H9 (cell line): ENCODE measurements around the gene NAA16. TPM values are rescaled to one million over a fixed set of nuclear protein-coding genes. Genes with fewer than 3 reads are reported as not detected.

Experiments
- DNase-seq: peaks from one replicate; pipeline ENCODE4 v3.0.0-alpha.2; 2017
- H2AFZ ChIP-seq: one replicate; pipeline ENCODE4 v1.6.1; 2013; ENCODE audit warnings: mild to moderate bottlenecking, low read length, control low read depth, moderate library complexity
- H2AK5ac ChIP-seq: 2 replicates; pipeline ENCODE4 v1.6.1; 2013; ENCODE audit warnings: low read length, control low read depth, mixed read lengths; ENCODE audit not compliant: insufficient read length
- H2BK120ac ChIP-seq: one replicate; pipeline ENCODE4 v1.6.1; 2013; ENCODE audit warnings: low read depth, mild to moderate bottlenecking, low read length, control low read depth, inconsistent platforms; ENCODE audit not compliant: poor library complexity, severe bottlenecking
- H2BK12ac ChIP-seq: 2 replicates; pipeline ENCODE4 v1.6.1; 2013; ENCODE audit warnings: low read length, control low read depth, mixed read lengths, low read depth; ENCODE audit not compliant: insufficient read length
- H2BK15ac ChIP-seq: 2 replicates; pipeline ENCODE4 v1.6.1; 2013; ENCODE audit warnings: low read depth, low read length, control low read depth
- H2BK20ac ChIP-seq: one replicate; pipeline ENCODE4 v1.6.1; 2013; ENCODE audit warnings: low read depth, mild to moderate bottlenecking, low read length, control low read depth, inconsistent platforms; ENCODE audit not compliant: poor library complexity, severe bottlenecking
- H2BK5ac ChIP-seq: 2 replicates; pipeline ENCODE4 v1.6.1; 2013; ENCODE audit warnings: low read length, control low read depth, mixed read lengths; ENCODE audit not compliant: insufficient read length
- H3K14ac ChIP-seq: 2 replicates; pipeline ENCODE4 v1.6.1; 2013; ENCODE audit warnings: low read length, control low read depth; ENCODE audit not compliant: insufficient read depth
- H3K18ac ChIP-seq: 2 replicates; pipeline ENCODE4 v1.6.1; 2013; ENCODE audit warnings: low read depth, mild to moderate bottlenecking, mixed read lengths, low read length, control low read depth; ENCODE audit not compliant: insufficient read length
- H3K23ac ChIP-seq: 2 replicates; pipeline ENCODE4 v1.6.1; 2013; ENCODE audit warnings: low read length, control low read depth, mixed read lengths, low read depth; ENCODE audit not compliant: insufficient read length
- H3K23me2 ChIP-seq: 2 replicates; pipeline ENCODE4 v1.6.1; 2013; ENCODE audit warnings: low read depth, mild to moderate bottlenecking, mixed read lengths, low read length, control low read depth; ENCODE audit not compliant: insufficient read length, poor library complexity, severe bottlenecking
- H3K27ac ChIP-seq: 2 replicates; pipeline ENCODE4 v1.5.1; 2013; ENCODE audit warnings: low read length, control low read depth, mixed read lengths, low read depth; ENCODE audit not compliant: insufficient read length
- H3K27me3 ChIP-seq: 2 replicates; pipeline ENCODE4 v1.6.1; 2013; ENCODE audit warnings: low read length, control low read depth, inconsistent platforms; ENCODE audit not compliant: insufficient read depth
- H3K4ac ChIP-seq: 2 replicates; pipeline ENCODE4 v1.6.1; 2013; ENCODE audit warnings: low read depth, mild to moderate bottlenecking, control low read depth, inconsistent platforms, low read length, moderate library complexity
- H3K4me1 ChIP-seq: 2 replicates; pipeline ENCODE4 v1.6.1; 2013; ENCODE audit warnings: low read length, control low read depth, inconsistent platforms; ENCODE audit not compliant: insufficient read depth
- H3K4me2 ChIP-seq: 2 replicates; pipeline ENCODE4 v1.6.1; 2013; ENCODE audit warnings: low read length, control low read depth, mixed read lengths; ENCODE audit not compliant: insufficient read length, insufficient read depth
- H3K56ac ChIP-seq: 2 replicates; pipeline ENCODE4 v1.6.1; 2013; ENCODE audit warnings: low read depth, mild to moderate bottlenecking, mixed read lengths, low read length, control low read depth; ENCODE audit not compliant: insufficient read length
- H3K79me1 ChIP-seq: 2 replicates; pipeline ENCODE4 v1.6.1; 2013; ENCODE audit warnings: low read depth, mild to moderate bottlenecking, moderate library complexity, low read length, control low read depth, inconsistent platforms; ENCODE audit not compliant: insufficient read depth, poor library complexity, severe bottlenecking
- H3K79me2 ChIP-seq: 2 replicates; pipeline ENCODE4 v1.6.1; 2013; ENCODE audit warnings: low read length, control low read depth, inconsistent platforms; ENCODE audit not compliant: insufficient read depth
- H3K9ac ChIP-seq: 2 replicates; pipeline ENCODE4 v1.6.1; 2013; ENCODE audit warnings: low read length, control low read depth, mixed read lengths; ENCODE audit not compliant: insufficient read length; ENCODE audit errors: extremely low read depth
- H3K9me3 ChIP-seq: one replicate; pipeline ENCODE4 v1.6.1; 2013; ENCODE audit warnings: low read depth, low read length, inconsistent platforms; ENCODE audit not compliant: control insufficient read depth
- H3T11ph ChIP-seq: one replicate; pipeline ENCODE4 v1.6.1; 2013; ENCODE audit warnings: mild to moderate bottlenecking, low read length, control low read depth, inconsistent platforms
- H4K20me1 ChIP-seq: one replicate; pipeline ENCODE4 v1.6.1; 2013; ENCODE audit not compliant: control insufficient read depth, insufficient read length, insufficient read depth
- H4K5ac ChIP-seq: 2 replicates; pipeline ENCODE4 v1.6.1; 2013; ENCODE audit warnings: low read depth, mild to moderate bottlenecking, mixed read lengths, low read length, control low read depth; ENCODE audit not compliant: insufficient read length
- H4K8ac ChIP-seq: replicated peaks from 2 replicates; pipeline ENCODE4 v1.6.1; 2013; ENCODE audit warnings: low read length, control low read depth, mixed read lengths, low read depth; ENCODE audit not compliant: insufficient read length
- H4K91ac ChIP-seq: 2 replicates; pipeline ENCODE4 v1.6.1; 2013; ENCODE audit warnings: low read depth, mild to moderate bottlenecking, moderate library complexity, mixed read lengths, low read length, control low read depth; ENCODE audit not compliant: insufficient read length
- H3K27ac Mint-ChIP-seq, 3 experiments: 2 replicates in 2 of 3; 3 replicates in 1 of 3; pipeline ENCODE4 v1.8.0; 2020 to 2021; ENCODE audit warnings: mixed read lengths in 3 of 3, mild to moderate bottlenecking in 1 of 3, moderate library complexity in 1 of 3
- H3K27me3 Mint-ChIP-seq: 2 replicates; pipeline ENCODE4 v1.8.0; 2021; ENCODE audit warnings: low read depth, mild to moderate bottlenecking, moderate library complexity, mixed read lengths
- H3K36me3 Mint-ChIP-seq, 3 experiments: 2 replicates in 2 of 3; 3 replicates in 1 of 3; pipeline ENCODE4 v1.8.0; 2020 to 2021; ENCODE audit warnings: low read depth in 3 of 3, mixed read lengths in 3 of 3; ENCODE audit not compliant: insufficient read depth in 1 of 3
- H3K4me1 Mint-ChIP-seq, 2 experiments: 2 replicates each; pipeline ENCODE4 v1.8.0; 2020; ENCODE audit warnings: mixed read lengths in 2 of 2
- H3K4me3 Mint-ChIP-seq, 2 experiments: 2 replicates in 1 of 2; 3 replicates in 1 of 2; pipeline ENCODE4 v1.8.0; 2020 to 2021; ENCODE audit warnings: mild to moderate bottlenecking in 2 of 2, mixed read lengths in 2 of 2, moderate library complexity in 1 of 2
- H3K9me3 Mint-ChIP-seq, 2 experiments: 2 replicates in 1 of 2; 3 replicates in 1 of 2; pipeline ENCODE4 v1.8.0; 2020; ENCODE audit warnings: mild to moderate bottlenecking in 2 of 2, mixed read lengths in 2 of 2, moderate library complexity in 1 of 2
- WGBS: extraction: QIAGEN DNeasy Blood & Tissue Kit; methylation state at CpG from one replicate; pipeline ENCODE4 v1.1.7; 2013; ENCODE audit warnings: missing lambda C conversion rate, low lambda C conversion rate, mixed read lengths; ENCODE audit not compliant: insufficient read length; ENCODE audit errors: extremely low coverage; 5-methylcytosine and 5-hydroxymethylcytosine counted together
- total RNA-seq: library from RNA; stranded (reverse); gene quantifications from 2 replicates; pipeline ENCODE4 v1.2.1, GENCODE V29; 2021
- TF ChIP-seq, protein P1 (sequence below): fragments of 200-600 bp; sonication (generic); conservative IDR thresholded peaks from 3 replicates; pipeline ENCODE4 v1.8.0; 2021; ENCODE audit warnings: antibody characterized with exemption, mild to moderate bottlenecking

NAA16 gene
- total RNA-seq, 1 experiment from 2014 or later = 37.7 TPM

DNA sequence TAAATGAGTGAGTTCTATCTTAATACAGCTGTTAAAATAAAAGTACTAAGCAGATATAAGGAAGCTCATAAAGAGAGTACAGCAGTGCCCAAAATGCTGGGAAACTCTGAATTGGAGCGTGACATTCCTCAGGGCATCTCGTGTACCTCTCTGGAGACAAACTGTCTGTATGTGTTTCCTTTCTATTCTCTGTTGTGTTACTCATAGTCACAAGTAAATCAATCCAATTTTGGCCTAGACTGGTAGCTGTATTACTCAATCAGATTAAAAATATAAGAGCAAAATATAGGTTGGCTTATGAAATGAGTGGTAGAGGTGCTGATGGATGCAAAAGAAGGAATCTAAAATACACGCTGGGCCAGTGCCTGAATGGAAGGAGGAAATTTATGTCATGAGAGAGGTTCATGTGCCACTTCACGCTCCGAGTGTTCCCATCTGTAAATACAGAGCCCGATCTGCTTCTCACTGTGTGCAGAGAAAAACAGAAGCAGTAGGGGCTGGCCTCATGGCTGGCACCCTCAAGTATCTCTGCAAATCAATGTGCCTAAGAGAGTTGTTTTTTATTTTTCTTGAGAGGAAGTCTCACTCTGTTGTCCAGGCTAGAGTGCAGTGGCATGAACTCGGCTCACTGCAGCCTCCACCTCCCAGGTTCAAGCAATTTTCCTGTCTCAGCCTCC, 87.6 kb downstream of the NAA16 start:
- Histone ChIP-seq H3K4ac (no peak overlapping the region), H2AK5ac (no peak overlapping the region), H3K27me3 (no peaks in the 10 kb centered on the region), H2BK12ac (no peak overlapping the region), H3K9me3 (no peaks in the 10 kb centered on the region), H2BK120ac (no peak overlapping the region), H2BK20ac (no peak overlapping the region), H2BK5ac (no peak overlapping the region), H3T11ph (no peak overlapping the region), H3K4me2 (no peak overlapping the region), H3K4me1 (0 out of 2 replicates have a peak, but pooled peaks cover 1% of the 10 kb centered on the region), H3K79me2 (no peaks in the 10 kb centered on the region), H3K18ac (no peak overlapping the region), H3K9ac (no peak overlapping the region), H3K79me1 (no peaks in the 10 kb centered on the region), H2AFZ (no peak overlapping the region), H3K27ac (no peak overlapping the region), H3K56ac (no peak overlapping the region), H4K91ac (no peak overlapping the region), H4K5ac (no peak overlapping the region), H3K14ac (no peak overlapping the region), H4K8ac (no peak overlapping the region), H3K23ac (no peak overlapping the region), H3K23me2 (no peaks in the 10 kb centered on the region), H4K20me1 (no peaks in the 10 kb centered on the region), H2BK15ac (no peak overlapping the region)
- no CpG with 5 or more reads among the region's 7 CpGs for WGBS
- Mint-ChIP-seq H3K27me3 (peaks cover under 1% of the 10 kb centered on the region; the same call in 1 of the 2 replicates), H3K9me3 (no peaks in the 10 kb centered on the region), H3K36me3 (no peaks in the 10 kb centered on the region), H3K4me3 (no peak overlapping the region), H3K27ac (peak overlapping the region in 1 of 3 experiments; percentile 28; a peak in 1 of 7 replicates), H3K4me1 (peaks cover 5 to 6% of the 10 kb centered on the region in 2 experiments)
- TF ChIP-seq, protein P1, sequence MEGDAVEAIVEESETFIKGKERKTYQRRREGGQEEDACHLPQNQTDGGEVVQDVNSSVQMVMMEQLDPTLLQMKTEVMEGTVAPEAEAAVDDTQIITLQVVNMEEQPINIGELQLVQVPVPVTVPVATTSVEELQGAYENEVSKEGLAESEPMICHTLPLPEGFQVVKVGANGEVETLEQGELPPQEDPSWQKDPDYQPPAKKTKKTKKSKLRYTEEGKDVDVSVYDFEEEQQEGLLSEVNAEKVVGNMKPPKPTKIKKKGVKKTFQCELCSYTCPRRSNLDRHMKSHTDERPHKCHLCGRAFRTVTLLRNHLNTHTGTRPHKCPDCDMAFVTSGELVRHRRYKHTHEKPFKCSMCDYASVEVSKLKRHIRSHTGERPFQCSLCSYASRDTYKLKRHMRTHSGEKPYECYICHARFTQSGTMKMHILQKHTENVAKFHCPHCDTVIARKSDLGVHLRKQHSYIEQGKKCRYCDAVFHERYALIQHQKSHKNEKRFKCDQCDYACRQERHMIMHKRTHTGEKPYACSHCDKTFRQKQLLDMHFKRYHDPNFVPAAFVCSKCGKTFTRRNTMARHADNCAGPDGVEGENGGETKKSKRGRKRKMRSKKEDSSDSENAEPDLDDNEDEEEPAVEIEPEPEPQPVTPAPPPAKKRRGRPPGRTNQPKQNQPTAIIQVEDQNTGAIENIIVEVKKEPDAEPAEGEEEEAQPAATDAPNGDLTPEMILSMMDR = no peak
- DNase-seq = no peak
